GM12891 (cell line): ENCODE results near the gene ESYT1.

Experiments
- POLR2A ChIP-seq: IDR thresholded peaks from 2 replicates; pipeline ENCODE4 v1.6.1; 2011; ENCODE audit warnings: low read depth, low read length, control low read depth
- POLR2AphosphoS5 ChIP-seq: IDR thresholded peaks from 2 replicates; pipeline ENCODE4 v1.6.1; 2011; ENCODE audit warnings: low read depth, low read length, control low read depth
- TAF1 ChIP-seq: IDR thresholded peaks from 2 replicates; pipeline ENCODE4 v1.6.1; 2011; ENCODE audit warnings: low read depth, low read length, control low read depth

GRCh38 chr12:56155256-56155845, 27.3 kb downstream of the ESYT1 start:
- TF ChIP-seq POLR2A (no peak), POLR2AphosphoS5 (no peak), TAF1 (no peak)
